ENCODE data around the gene XIRP2.
"Not testable (repeated sequence)": the region's sequence is repeated elsewhere in the genome, so short reads cannot be mapped to it uniquely, and the experiment has no call there.

Gene XIRP2

GRCh38 chr2:167034976-167035375 lies 146.7 kb downstream of the XIRP2 start:
- H3K9ac ChIP-seq (ENCODE audit: low read depth, low read length); H3K4me1 ChIP-seq (ENCODE audit: control insufficient read depth, insufficient read depth, low read length); H3K36me3 ChIP-seq (ENCODE audit: control insufficient read depth, insufficient read depth, low read length); H3K4me3 ChIP-seq (ENCODE audit: low read depth, low read length); H3K27ac ChIP-seq (ENCODE audit: low read depth, low read length); H3K27me3 ChIP-seq (ENCODE audit: control insufficient read depth, insufficient read depth, low read length); H3K9me3 ChIP-seq (ENCODE audit: control insufficient read depth, insufficient read depth, low read length): not testable (repeated sequence)

- no peak overlapping the region for H3K4me3 ChIP-seq (ENCODE audit: low read depth, low read length)
- H3K9ac ChIP-seq (ENCODE audit: low read depth, low read length): no peak overlapping the region
- peaks cover 2% of the 10 kb centered on the region; the same call in 1 of the 2 replicates for H3K4me1 ChIP-seq (ENCODE audit: control insufficient read depth, insufficient read depth, low read length)
- no peaks in the 10 kb centered on the region for H3K36me3 ChIP-seq (ENCODE audit: control insufficient read depth, insufficient read depth, low read length)
- no peaks in the 10 kb centered on the region for H3K9me3 ChIP-seq (ENCODE audit: control insufficient read depth, insufficient read depth, low read length)
- H3K27ac ChIP-seq (ENCODE audit: low read depth, low read length): no peak overlapping the region
- H3K27me3 ChIP-seq (ENCODE audit: control insufficient read depth, insufficient read depth, low read length): no peaks in the 10 kb centered on the region
These were observed 160.5 kb downstream of the XIRP2 start for GRCh38 chr2:167048829-167049228.

DNA sequence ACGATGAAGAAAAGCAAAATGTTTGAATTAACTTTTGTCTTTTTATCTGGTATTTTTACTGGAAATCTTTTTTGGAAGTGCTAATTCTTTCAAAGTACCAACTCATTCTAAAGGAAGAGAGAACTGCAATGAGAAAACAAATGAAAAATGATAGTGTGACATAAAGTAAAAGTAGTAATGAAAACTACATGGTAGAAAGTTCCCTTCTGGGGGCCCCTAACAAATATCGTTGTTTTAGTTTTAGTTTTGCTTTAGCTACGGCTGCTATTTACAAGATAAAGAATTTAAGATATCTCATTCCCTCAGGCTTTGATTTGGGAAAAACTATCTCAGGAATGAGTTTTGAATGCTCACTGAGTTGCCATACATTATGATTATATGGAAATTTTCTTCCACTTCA lies 161.4 kb downstream of the XIRP2 start:
- Histone ChIP-seq H3K9ac (ENCODE audit: low read depth, low read length) (no peak overlapping the region), H3K9me3 (ENCODE audit: control insufficient read depth, insufficient read depth, low read length) (no peaks in the 10 kb centered on the region), H3K4me3 (ENCODE audit: low read depth, low read length) (no peak overlapping the region), H3K4me1 (ENCODE audit: control insufficient read depth, insufficient read depth, low read length) (peaks cover 2% of the 10 kb centered on the region; the same call in 1 of the 2 replicates), H3K36me3 (ENCODE audit: control insufficient read depth, insufficient read depth, low read length) (no peaks in the 10 kb centered on the region), H3K27ac (ENCODE audit: low read depth, low read length) (no peak overlapping the region), H3K27me3 (ENCODE audit: control insufficient read depth, insufficient read depth, low read length) (no peaks in the 10 kb centered on the region)

- no peak overlapping the region for H3K4me3 ChIP-seq (ENCODE audit: low read depth, low read length)
- H3K4me1 ChIP-seq (ENCODE audit: control insufficient read depth, insufficient read depth, low read length): peaks cover 2% of the 10 kb centered on the region; the same call in 1 of the 2 replicates
- no peak overlapping the region for H3K9ac ChIP-seq (ENCODE audit: low read depth, low read length)
- H3K9me3 ChIP-seq (ENCODE audit: control insufficient read depth, insufficient read depth, low read length): no peaks in the 10 kb centered on the region
- H3K27me3 ChIP-seq (ENCODE audit: control insufficient read depth, insufficient read depth, low read length): no peaks in the 10 kb centered on the region
- no peak overlapping the region for H3K27ac ChIP-seq (ENCODE audit: low read depth, low read length)
- H3K36me3 ChIP-seq (ENCODE audit: control insufficient read depth, insufficient read depth, low read length): no peaks in the 10 kb centered on the region
These were observed 164.5 kb downstream of the XIRP2 start for GRCh38 chr2:167052825-167053224.

DNA sequence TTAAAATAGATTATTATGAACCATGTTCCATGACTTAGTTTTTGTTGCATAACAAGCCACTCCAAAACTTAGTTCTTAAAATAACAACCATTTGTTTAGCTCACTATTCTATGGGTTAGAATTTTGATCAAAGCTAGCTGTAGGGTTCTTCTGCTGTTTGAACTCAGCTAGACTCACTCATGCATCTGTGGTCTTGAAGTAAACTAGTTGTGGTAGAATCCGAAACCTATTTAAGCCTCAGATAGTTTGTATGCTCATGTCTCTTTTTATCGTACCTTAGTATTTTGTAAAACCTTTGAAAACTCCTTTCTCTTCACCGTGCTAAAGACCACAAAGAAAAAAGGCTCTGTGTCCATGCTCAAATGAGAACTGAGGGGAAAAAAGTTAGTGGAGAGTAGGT lies 166.6 kb downstream of the XIRP2 start:
- Histone ChIP-seq H3K4me1 (ENCODE audit: control insufficient read depth, insufficient read depth, low read length) (no peaks in the 10 kb centered on the region; the same call in 1 of the 2 replicates), H3K9me3 (ENCODE audit: control insufficient read depth, insufficient read depth, low read length) (no peaks in the 10 kb centered on the region), H3K27ac (ENCODE audit: low read depth, low read length) (no peak overlapping the region), H3K27me3 (ENCODE audit: control insufficient read depth, insufficient read depth, low read length) (no peaks in the 10 kb centered on the region), H3K36me3 (ENCODE audit: control insufficient read depth, insufficient read depth, low read length) (no peaks in the 10 kb centered on the region), H3K9ac (ENCODE audit: low read depth, low read length) (no peak overlapping the region), H3K4me3 (ENCODE audit: low read depth, low read length) (no peak overlapping the region)

- H3K27me3 ChIP-seq (ENCODE audit: control insufficient read depth, insufficient read depth, low read length): no peaks in the 10 kb centered on the region
- no peak overlapping the region for H3K27ac ChIP-seq (ENCODE audit: low read depth, low read length)
- H3K9me3 ChIP-seq (ENCODE audit: control insufficient read depth, insufficient read depth, low read length): no peaks in the 10 kb centered on the region
- no peak overlapping the region for H3K4me3 ChIP-seq (ENCODE audit: low read depth, low read length)
- no peaks in the 10 kb centered on the region for H3K4me1 ChIP-seq (ENCODE audit: control insufficient read depth, insufficient read depth, low read length)
- H3K36me3 ChIP-seq (ENCODE audit: control insufficient read depth, insufficient read depth, low read length): no peaks in the 10 kb centered on the region
- H3K9ac ChIP-seq (ENCODE audit: low read depth, low read length): no peak overlapping the region
These were observed 169.2 kb downstream of the XIRP2 start for GRCh38 chr2:167057446-167057845.

GRCh38 chr2:167059173-167059572 lies 170.9 kb downstream of the XIRP2 start:
- Histone ChIP-seq H3K4me1 (ENCODE audit: control insufficient read depth, insufficient read depth, low read length) (no peaks in the 10 kb centered on the region), H3K4me3 (ENCODE audit: low read depth, low read length) (no peak overlapping the region), H3K9me3 (ENCODE audit: control insufficient read depth, insufficient read depth, low read length) (no peaks in the 10 kb centered on the region), H3K36me3 (ENCODE audit: control insufficient read depth, insufficient read depth, low read length) (no peaks in the 10 kb centered on the region), H3K9ac (ENCODE audit: low read depth, low read length) (no peak overlapping the region), H3K27ac (ENCODE audit: low read depth, low read length) (no peak overlapping the region), H3K27me3 (ENCODE audit: control insufficient read depth, insufficient read depth, low read length) (no peaks in the 10 kb centered on the region)

DNA sequence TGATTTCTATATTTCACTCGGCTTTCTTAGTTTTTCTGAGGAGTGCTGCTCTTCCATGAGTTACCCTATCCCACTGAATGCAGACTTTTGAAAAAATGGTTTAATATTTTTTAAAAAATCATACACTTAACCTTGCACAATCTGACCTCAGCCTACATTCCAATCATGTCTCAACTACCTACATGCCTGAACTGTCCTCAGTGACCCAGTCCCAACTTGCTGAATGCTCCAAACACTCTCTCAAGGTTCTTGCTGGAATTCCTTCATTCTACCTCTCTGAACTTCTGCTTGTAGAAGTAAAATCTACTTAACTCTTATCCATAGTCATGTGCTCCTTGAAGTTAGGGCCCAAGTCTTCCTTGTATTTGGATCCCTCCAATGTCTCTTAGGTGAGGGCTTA lies 181.6 kb downstream of the XIRP2 start:
- Histone ChIP-seq H3K4me1 (ENCODE audit: control insufficient read depth, insufficient read depth, low read length) (no peaks in the 10 kb centered on the region), H3K27me3 (ENCODE audit: control insufficient read depth, insufficient read depth, low read length) (no peaks in the 10 kb centered on the region), H3K4me3 (ENCODE audit: low read depth, low read length) (no peak overlapping the region), H3K9ac (ENCODE audit: low read depth, low read length) (no peak overlapping the region), H3K9me3 (ENCODE audit: control insufficient read depth, insufficient read depth, low read length) (no peaks in the 10 kb centered on the region), H3K36me3 (ENCODE audit: control insufficient read depth, insufficient read depth, low read length) (no peaks in the 10 kb centered on the region), H3K27ac (ENCODE audit: low read depth, low read length) (no peak overlapping the region)

DNA sequence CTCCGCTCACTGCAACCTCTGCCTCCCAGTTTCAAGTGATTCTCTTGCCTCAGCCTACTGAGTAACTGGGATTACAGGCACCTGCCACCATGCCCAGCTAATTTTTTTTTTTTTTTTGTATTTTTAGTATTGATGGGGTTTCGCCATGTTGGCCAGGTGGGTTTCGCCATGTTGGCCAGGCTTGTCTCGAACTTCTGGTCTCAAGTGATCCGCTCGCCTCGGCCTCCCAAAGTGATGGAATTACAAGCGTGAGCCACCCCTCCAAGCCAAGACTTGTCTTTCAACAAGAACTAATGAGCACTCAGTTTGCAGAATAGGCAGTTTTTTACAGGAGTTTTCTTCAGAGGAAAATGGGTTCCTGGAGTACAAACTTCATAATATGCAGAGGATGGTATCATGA lies 187.4 kb downstream of the XIRP2 start:
- H3K36me3 ChIP-seq (ENCODE audit: control insufficient read depth, insufficient read depth, low read length); H3K4me3 ChIP-seq (ENCODE audit: low read depth, low read length); H3K4me1 ChIP-seq (ENCODE audit: control insufficient read depth, insufficient read depth, low read length); H3K27ac ChIP-seq (ENCODE audit: low read depth, low read length); H3K27me3 ChIP-seq (ENCODE audit: control insufficient read depth, insufficient read depth, low read length); H3K9me3 ChIP-seq (ENCODE audit: control insufficient read depth, insufficient read depth, low read length); H3K9ac ChIP-seq (ENCODE audit: low read depth, low read length): not testable (repeated sequence)

GRCh38 chr2:167098931-167099330 lies 210.7 kb downstream of the XIRP2 start:
- H3K9ac ChIP-seq (ENCODE audit: low read depth, low read length); H3K4me3 ChIP-seq (ENCODE audit: low read depth, low read length); H3K4me1 ChIP-seq (ENCODE audit: control insufficient read depth, insufficient read depth, low read length): not testable (repeated sequence)

DNA sequence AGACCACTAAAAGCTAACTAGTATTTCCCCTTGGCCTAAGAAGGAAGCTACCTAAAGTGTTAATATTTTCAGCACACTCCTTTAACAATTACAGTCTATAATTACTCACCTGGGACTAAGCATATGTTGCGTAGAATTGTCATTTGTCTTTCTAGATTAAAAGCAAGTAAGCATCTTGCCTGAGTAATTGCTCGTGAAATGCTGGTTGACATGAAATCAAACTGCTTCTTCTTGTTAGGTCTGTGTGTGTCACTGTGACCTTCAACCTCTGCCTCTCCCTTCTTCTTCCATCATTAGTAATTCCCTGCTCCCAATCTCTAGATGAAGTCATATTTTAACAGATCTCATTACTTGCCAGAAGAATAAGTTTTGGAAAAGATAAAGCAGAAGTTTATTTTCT lies 212.2 kb downstream of the XIRP2 start:
- no peaks in the 10 kb centered on the region for H3K36me3 ChIP-seq (ENCODE audit: control insufficient read depth, insufficient read depth, low read length)
- H3K9me3 ChIP-seq (ENCODE audit: control insufficient read depth, insufficient read depth, low read length): no peaks in the 10 kb centered on the region
- no peak overlapping the region for H3K9ac ChIP-seq (ENCODE audit: low read depth, low read length)
- H3K4me1 ChIP-seq (ENCODE audit: control insufficient read depth, insufficient read depth, low read length): peaks cover 4% of the 10 kb centered on the region; the same call in 1 of the 2 replicates
- H3K4me3 ChIP-seq (ENCODE audit: low read depth, low read length): no peak overlapping the region
- H3K27ac ChIP-seq (ENCODE audit: low read depth, low read length): no peak overlapping the region
- H3K27me3 ChIP-seq (ENCODE audit: control insufficient read depth, insufficient read depth, low read length): no peaks in the 10 kb centered on the region

More at GRCh38 chr2:167098931-167099330, 210.7 kb downstream of the XIRP2 start:
- not testable (repeated sequence) for H3K9me3 ChIP-seq (ENCODE audit: control insufficient read depth, insufficient read depth, low read length); H3K27me3 ChIP-seq (ENCODE audit: control insufficient read depth, insufficient read depth, low read length); H3K27ac ChIP-seq (ENCODE audit: low read depth, low read length); H3K36me3 ChIP-seq (ENCODE audit: control insufficient read depth, insufficient read depth, low read length)
